Stimulated activated memory B cell treated with anti-CD40 and anti-IgM and Interleukin-4, amounts not matched to agents 10 μg/mL and 1 μg/mL and 100 μg/mL, for 72 hours (primary cell): ENCODE results near the gene NR1I3.

ENCODE experiments used
- ATAC-seq: fragments of 150-1000 bp; cut with Tn5 transposase; 2 replicates; pipeline ENCODE4 v1.10.0; 2021
- H3K27ac Mint-ChIP-seq: one replicate; pipeline ENCODE4 v1.8.0; 2022; ENCODE audit warnings: mild to moderate bottlenecking, mixed read lengths
- H3K27me3 Mint-ChIP-seq: one replicate; pipeline ENCODE4 v1.8.0; 2022; ENCODE audit warnings: mixed read lengths
- H3K36me3 Mint-ChIP-seq: one replicate; pipeline ENCODE4 v1.8.0; 2022; ENCODE audit warnings: mixed read lengths
- H3K4me1 Mint-ChIP-seq: one replicate; pipeline ENCODE4 v1.8.0; 2022; ENCODE audit warnings: mixed read lengths
- H3K4me3 Mint-ChIP-seq: one replicate; pipeline ENCODE4 v1.8.0; 2022; ENCODE audit warnings: mild to moderate bottlenecking, moderate library complexity, mixed read lengths
- H3K9me3 Mint-ChIP-seq: one replicate; pipeline ENCODE4 v1.8.0; 2022; ENCODE audit warnings: mixed read lengths

The NR1I3 gene

DNA sequence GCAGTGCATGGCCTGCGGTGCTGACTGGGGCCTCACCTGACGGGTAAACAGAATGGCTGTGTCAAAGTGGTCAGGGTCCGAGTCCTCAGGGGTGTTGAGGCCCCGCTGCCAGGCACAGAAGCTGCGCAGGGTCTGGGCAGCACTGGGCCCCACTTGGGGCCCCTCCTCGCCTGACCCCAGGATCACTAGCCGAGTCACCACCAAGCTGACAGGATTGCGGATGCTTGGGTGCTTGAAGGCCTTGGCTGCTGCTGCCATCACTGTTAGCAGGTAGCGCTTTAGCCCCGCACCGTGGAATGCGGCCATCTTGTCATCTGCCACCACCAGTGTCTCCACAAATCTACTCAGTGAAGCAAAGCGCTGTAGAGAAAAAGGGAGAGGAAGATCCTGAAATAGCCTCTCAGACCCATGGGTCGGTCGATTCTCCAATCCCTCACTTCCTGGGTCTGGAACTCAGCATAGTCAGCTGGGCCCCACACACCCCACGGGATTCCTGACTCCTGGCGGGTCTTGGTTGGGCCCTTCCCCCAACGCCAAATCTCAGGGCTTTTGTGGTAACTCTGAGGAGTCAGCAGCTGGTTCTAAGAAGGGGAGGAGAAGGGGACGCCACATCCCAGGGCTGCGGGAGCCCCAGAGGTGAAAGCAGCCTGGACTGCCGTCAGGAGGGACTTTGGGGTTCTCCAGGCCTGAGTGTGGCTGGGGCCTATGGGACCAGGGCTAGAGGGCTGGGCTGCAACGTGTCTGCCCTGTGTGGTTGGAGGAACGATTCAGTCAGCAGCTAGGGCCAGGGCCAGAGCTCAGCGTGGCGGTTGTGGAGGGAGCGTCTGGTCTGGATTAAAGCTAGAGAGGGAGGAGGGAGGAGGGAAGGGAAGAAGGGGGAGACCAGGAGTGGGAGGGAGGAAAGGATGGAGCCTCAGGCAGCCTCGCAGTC, 41.2 kb downstream of the NR1I3 start:
- H3K9me3 Mint-ChIP-seq = no peaks in the 10 kb centered on the region
- no peaks in the 10 kb centered on the region for H3K36me3 Mint-ChIP-seq
- no peaks in the 10 kb centered on the region for H3K27me3 Mint-ChIP-seq
- peaks cover 43% of the 10 kb centered on the region for H3K4me1 Mint-ChIP-seq
- peak overlapping the region; percentile 40 for H3K27ac Mint-ChIP-seq
- H3K4me3 Mint-ChIP-seq = no peak overlapping the region
- ATAC-seq = no peak

DNA sequence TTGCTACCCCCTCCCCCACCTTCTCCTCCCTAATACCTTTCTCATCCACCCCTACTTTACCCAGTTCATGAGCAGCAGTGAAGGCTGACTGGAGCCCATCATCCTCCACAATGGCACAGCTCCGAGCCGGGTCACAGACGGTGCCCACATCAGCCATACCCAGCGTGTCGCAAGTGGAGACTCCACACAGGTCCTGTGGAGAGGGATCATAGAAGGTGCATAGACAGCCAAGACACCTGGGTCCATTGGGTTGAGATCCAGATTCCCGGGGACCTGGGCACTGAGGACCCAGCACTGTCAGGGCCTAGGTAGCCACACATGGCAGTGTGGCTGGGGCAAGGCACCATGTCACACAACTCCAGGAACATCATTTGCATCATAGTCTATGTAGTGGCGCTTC, 41.9 kb downstream of the NR1I3 start:
- peak overlapping the region; percentile 40 for H3K27ac Mint-ChIP-seq

DNA sequence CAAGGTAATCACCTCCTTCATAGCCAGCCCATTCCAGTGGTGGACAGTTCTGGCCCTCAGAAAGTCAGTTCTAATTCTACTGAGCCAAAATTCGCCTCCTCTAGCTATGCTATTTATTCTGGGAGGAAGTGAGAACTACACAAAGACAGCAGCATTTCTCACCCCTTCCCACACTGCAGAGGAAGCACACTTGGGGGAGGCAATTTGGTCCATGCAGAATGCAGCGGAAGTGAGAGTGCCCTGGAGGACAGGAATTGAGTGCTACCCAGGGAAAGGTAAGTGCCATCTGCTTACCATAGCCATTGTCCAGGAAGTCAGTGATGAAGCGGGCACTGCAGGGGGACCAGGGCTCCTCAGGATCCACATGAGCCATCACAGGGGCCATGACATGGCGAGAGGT, 42.8 kb downstream of the NR1I3 start:
- Mint-ChIP-seq H3K36me3 (no peaks in the 10 kb centered on the region), H3K27me3 (no peaks in the 10 kb centered on the region), H3K4me1 (peaks cover 35% of the 10 kb centered on the region), H3K9me3 (no peaks in the 10 kb centered on the region), H3K4me3 (no peak overlapping the region), H3K27ac (peak overlapping the region; percentile 40)
- ATAC-seq = peak; percentile 78

More for the DNA sequence above, 41.9 kb downstream of the NR1I3 start:
- Mint-ChIP-seq H3K27me3 (no peaks in the 10 kb centered on the region), H3K4me1 (peaks cover 38% of the 10 kb centered on the region), H3K36me3 (no peaks in the 10 kb centered on the region), H3K4me3 (no peak overlapping the region), H3K9me3 (no peaks in the 10 kb centered on the region)
- ATAC-seq = no peak

DNA sequence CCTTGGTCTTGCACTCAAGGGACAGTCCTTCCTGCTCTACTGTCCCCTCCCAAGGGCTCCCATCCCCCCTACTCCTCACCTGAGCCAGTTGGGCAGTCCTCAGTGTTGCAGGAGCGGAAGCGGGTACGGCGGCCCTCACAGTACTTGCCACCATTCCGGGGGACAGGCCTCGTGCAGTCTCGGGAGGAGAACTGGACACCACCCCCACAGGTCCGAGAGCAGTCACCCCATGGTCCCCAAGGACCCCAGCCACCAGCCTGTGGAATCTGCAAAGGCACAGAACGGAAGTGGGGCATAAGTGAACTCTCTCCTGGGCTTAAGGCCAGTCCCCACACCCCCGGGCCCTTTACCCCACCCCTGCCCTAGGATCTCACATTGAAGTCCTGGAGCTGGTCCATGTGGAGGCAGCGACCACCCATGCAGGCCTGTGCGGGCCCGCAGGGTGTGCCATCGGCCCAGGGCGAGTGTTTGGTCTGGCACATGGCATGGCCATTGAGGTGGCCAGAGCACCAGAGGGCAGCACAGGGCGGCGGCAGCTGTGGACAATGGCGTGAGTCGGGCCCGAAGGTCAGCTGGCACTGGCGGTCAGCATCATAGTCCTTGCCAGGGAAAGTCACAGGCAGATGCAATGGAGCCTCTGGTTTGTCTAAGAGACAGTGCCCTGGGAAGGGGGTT, 44.3 kb downstream of the NR1I3 start:
- H3K4me3 Mint-ChIP-seq = no peak overlapping the region
- ATAC-seq = no peak
- no peak overlapping the region for H3K27ac Mint-ChIP-seq
- no peaks in the 10 kb centered on the region for H3K9me3 Mint-ChIP-seq
- H3K36me3 Mint-ChIP-seq = no peaks in the 10 kb centered on the region
- H3K27me3 Mint-ChIP-seq = no peaks in the 10 kb centered on the region
- peaks cover 43% of the 10 kb centered on the region for H3K4me1 Mint-ChIP-seq

DNA sequence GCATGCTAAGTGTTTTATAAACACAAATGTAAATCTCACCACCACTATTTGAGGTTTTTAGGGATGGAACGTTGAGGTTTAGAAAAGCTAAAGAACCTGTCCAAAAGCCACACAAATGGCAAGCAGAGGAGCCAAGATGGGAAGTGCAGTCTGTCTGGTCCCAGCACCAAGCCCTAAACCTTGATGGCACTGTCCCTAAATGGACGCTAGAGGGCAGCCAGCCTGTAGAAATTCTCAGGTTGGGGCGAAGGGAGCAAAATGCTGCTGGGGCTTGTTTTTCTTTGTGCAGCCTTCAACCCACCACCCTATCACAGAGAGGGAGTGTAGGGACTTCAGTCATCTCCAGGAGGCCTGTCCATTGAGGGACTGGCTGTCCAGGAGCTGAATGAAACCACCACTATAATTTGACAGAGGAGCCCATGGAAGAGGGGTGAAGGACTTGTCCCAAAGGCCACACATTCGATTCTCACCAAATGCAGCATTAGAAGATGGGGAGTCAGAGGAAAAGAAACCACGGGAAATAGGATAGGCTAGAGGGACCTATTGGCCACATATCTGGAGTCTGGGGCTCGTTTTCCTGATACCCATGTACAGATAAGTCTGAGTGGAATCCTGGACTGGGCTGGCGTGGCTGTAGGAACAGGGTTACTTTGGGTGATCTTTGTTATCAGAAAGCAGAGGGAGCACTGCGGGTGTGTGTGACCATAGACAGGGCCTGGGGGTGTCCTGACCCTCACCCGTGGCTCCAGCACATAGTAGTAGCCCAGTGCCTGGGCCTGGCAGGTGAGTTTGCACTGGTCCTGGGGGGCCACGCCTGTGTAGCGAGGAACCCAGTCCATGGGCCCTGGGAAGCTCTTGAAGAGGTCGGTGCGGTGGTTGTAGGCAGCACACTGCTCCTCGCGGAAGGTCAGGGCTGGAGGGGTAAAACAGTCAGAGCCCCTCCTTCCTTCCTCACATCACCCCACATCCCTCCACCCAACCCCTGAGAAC, 45.2 kb downstream of the NR1I3 start:
- Mint-ChIP-seq H3K36me3 (no peaks in the 10 kb centered on the region), H3K9me3 (no peaks in the 10 kb centered on the region), H3K4me3 (no peak overlapping the region), H3K27ac (peak overlapping the region; percentile 85), H3K4me1 (peaks cover 50% of the 10 kb centered on the region), H3K27me3 (no peaks in the 10 kb centered on the region)
- ATAC-seq = peak; percentile 82

DNA sequence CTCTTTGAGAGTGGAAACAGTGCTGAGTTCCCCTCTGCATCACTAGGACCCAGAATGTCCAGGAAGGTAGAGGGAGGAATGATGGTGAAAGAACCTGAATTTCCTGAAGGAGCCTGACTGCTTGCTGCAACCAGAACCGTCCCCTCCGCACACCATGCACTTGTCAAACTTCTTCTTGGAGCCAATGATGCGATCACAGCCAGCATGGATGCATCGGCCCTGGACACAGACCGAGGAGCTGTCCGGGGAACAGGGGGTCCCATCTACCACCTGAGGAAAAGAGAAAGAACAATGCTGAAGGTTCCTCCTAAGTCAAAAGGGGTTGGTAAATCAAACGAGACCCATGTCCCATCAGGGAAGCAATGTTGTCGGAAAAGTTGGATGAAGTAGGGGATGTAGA, 46.0 kb downstream of the NR1I3 start:
- Mint-ChIP-seq H3K27me3 (no peaks in the 10 kb centered on the region), H3K36me3 (no peaks in the 10 kb centered on the region), H3K9me3 (no peaks in the 10 kb centered on the region), H3K27ac (peak overlapping the region; percentile 26), H3K4me1 (peaks cover 58% of the 10 kb centered on the region), H3K4me3 (no peak overlapping the region)
- no peak for ATAC-seq

DNA sequence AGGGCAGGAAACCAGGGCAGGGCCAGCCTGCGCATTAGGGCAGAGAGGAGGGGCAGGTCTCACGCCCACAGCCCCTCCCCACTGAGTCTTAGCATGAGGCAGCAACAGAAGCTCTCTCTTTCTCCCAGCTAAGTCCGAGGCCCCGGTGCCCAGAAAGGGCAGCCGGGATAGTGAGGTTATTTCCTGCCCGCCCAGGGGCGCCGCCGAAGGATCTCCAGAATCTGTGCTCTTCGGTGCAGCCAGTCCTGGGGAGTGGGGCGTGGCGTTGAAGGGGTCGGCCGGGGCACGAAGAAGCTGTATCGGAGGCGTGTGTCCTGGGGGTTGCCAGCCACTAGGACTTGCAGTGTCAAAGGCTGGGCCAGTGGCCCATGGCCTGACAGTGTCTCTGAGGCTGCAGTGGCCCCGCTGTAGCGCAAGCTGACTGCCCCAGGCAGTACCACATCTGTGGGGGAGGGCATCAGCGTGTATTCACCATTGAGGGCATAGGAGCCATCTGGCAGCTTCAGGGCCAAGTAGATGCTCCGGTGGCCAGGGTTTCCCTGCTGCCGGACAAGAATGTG, 47.0 kb downstream of the NR1I3 start:
- ATAC-seq = no peak
- H3K27ac Mint-ChIP-seq = peak overlapping the region; percentile 57
- H3K27me3 Mint-ChIP-seq = no peaks in the 10 kb centered on the region
- no peaks in the 10 kb centered on the region for H3K36me3 Mint-ChIP-seq
- no peaks in the 10 kb centered on the region for H3K9me3 Mint-ChIP-seq
- no peak overlapping the region for H3K4me3 Mint-ChIP-seq
- H3K4me1 Mint-ChIP-seq = peaks cover 65% of the 10 kb centered on the region

DNA sequence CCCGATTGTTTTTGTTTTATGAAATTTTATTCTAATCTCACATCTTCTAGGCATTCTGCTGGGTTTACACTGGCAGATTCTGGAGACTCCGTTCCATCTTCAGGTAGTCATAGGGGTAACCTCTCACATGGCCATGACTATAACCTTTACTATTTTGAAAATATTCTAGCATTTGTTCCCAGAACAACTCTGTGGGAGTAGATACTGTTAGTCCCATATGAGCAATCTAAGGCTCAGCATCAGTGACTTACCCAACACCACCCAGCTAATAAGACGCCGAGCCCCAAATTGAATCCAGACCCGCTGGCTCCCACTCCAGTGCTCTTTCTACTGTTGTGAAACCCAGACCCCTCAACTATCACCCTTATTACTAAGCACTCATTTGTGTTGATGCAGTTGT, 49.0 kb downstream of the NR1I3 start:
- Mint-ChIP-seq H3K4me1 (peaks cover 69% of the 10 kb centered on the region), H3K36me3 (no peaks in the 10 kb centered on the region), H3K27me3 (no peaks in the 10 kb centered on the region), H3K27ac (peak overlapping the region; percentile 86), H3K4me3 (no peak overlapping the region), H3K9me3 (no peaks in the 10 kb centered on the region)
- ATAC-seq = no peak

DNA sequence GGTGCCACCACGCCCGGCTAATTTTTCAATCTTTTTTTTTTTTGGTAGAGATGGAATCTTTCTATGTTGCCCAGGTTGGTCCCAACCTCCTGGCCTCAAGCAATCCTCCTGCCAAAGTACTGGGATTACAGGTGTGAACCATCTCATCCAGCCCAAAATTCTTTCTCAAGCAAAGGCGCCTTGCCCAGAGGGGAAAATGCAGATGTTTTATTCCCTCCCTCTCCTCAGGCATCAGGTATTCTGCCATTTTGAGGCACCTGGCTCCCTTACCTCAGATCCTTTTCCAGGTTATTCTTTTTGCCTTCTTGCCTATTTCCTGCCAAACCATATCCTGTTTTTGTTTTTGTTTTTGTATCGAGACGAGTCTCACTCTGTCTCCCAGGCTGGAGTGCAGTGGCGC, 49.6 kb downstream of the NR1I3 start:
- Mint-ChIP-seq H3K27ac (peak overlapping the region; percentile 86), H3K4me1 (peaks cover 75% of the 10 kb centered on the region)
- ATAC-seq = no peak

DNA sequence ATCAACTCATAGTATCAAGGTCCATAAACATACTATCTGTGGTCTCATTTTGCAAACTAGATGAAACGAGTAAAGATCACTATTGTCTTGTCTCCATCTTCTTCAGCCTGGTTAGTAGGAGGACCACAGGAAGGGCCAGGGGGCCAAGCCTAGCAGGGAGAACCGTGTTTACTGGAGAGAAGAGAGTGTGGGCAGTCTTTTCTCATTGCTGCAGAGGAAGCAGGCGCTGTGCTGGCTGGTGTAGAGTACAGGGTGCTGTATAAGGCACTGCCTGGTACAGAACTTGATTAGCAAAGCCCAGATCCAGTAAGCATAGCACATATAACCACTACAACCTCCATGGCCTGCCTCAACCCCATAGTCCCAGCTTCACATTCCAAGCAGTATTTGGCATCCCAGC, 50.7 kb downstream of the NR1I3 start:
- Mint-ChIP-seq H3K4me1 (peaks cover 76% of the 10 kb centered on the region), H3K27ac (peak overlapping the region; percentile 86), H3K27me3 (no peaks in the 10 kb centered on the region), H3K9me3 (no peaks in the 10 kb centered on the region), H3K36me3 (no peaks in the 10 kb centered on the region), H3K4me3 (no peak overlapping the region)
- no peak for ATAC-seq

More for the DNA sequence above, 49.6 kb downstream of the NR1I3 start:
- Mint-ChIP-seq H3K27me3 (no peaks in the 10 kb centered on the region), H3K9me3 (no peaks in the 10 kb centered on the region), H3K4me3 (no peak overlapping the region), H3K36me3 (no peaks in the 10 kb centered on the region)

DNA sequence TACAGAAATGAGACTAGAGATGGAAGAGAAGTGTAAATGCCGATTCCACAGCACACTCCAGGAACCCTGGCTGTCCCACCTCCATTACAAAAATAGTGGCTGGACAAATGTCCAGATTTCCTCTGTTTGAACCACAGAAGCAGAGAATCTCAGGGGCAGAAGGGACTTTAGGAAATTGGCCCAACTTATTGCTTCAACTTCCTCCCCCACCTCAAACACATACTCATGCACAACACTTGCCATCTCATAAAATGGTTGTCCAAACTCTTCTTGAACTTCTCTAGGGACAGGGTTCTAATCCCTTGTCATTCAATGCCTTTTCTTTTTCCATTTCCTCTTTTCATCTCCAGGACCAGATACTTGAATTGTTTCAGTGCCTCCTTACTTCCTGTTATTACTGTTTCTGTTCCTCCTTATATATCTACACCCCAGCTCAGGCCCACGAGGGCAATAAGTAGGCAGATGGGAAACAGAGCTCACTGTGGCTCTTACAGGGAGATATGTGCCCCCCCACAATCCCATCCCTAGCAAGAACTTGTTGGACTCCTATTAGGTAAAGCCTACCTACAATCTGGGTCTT, 52.2 kb downstream of the NR1I3 start:
- no peaks in the 10 kb centered on the region for H3K36me3 Mint-ChIP-seq
- H3K27me3 Mint-ChIP-seq = no peaks in the 10 kb centered on the region
- H3K27ac Mint-ChIP-seq = peak overlapping the region; percentile 86
- ATAC-seq = peak; percentile 87
- H3K4me3 Mint-ChIP-seq = peak overlapping the region; percentile 7
- H3K4me1 Mint-ChIP-seq = peaks cover 81% of the 10 kb centered on the region
- H3K9me3 Mint-ChIP-seq = no peaks in the 10 kb centered on the region

DNA sequence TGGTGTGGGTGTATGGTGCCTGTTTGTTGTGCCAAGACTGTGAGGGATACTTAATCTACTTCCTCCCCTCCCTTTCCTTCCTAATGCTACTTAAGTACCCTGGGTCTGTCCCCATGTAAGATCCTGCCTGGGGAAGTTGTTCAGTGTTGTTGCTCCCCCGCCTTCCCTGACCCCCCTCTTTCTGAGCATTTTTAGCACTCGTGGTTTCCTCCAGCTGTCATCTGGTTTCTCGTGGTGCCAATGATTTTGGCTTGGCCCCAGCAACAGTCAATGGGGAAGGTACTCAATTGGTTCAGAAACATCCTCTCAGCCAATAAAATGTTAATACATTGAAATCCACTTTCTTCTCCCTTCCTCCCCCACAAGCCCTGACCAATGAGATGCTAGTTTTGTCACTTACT, 52.7 kb downstream of the NR1I3 start:
- Mint-ChIP-seq H3K9me3 (no peaks in the 10 kb centered on the region), H3K4me3 (peak overlapping the region; percentile 17), H3K27ac (peak overlapping the region; percentile 86), H3K27me3 (no peaks in the 10 kb centered on the region), H3K36me3 (no peaks in the 10 kb centered on the region), H3K4me1 (peaks cover 81% of the 10 kb centered on the region)
- ATAC-seq = peak; percentile 86

DNA sequence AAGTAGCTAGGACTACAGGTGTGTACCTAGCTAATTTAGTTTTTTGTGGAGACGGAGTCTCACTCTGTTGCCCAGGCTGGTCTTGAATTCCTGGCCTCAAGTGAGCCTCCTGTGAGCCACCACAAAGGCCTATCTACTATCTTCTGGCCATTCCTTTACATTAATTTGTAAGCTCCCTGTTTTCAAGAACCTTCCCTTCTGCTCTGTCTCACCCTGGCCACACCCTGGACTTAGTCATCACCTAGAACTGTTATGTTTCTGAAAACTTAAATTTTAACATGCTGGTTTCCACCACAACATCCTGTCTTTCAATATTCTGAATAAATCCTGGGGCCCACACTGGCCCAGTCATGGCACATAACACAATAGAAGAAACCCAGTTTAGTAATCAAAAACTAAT, 55.8 kb downstream of the NR1I3 start:
- H3K4me3 Mint-ChIP-seq = no peak overlapping the region
- H3K27ac Mint-ChIP-seq = peak overlapping the region; percentile 86
- no peaks in the 10 kb centered on the region for H3K9me3 Mint-ChIP-seq
- peaks cover 67% of the 10 kb centered on the region for H3K4me1 Mint-ChIP-seq
- no peaks in the 10 kb centered on the region for H3K27me3 Mint-ChIP-seq
- ATAC-seq = peak; percentile 50
- H3K36me3 Mint-ChIP-seq = no peaks in the 10 kb centered on the region

DNA sequence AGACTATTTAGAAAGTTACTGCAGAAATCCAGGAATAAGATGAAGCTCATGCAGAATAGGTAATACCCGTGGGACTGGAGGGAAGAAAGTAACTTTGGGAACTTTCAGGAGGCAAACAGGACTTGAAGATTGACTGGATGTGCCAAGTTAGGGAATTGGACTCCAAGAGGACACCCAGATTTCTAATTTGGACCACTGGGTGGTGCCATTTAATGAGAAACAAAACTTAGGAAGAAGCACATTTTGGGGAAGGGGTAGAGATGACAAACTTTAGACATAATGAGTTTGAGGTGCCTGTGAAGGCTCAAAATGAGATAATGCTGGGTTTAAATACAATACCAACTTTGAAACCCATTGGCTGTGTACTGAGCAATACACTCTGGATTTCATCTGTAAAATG, 57.4 kb downstream of the NR1I3 start:
- Mint-ChIP-seq H3K4me3 (no peak overlapping the region), H3K9me3 (no peaks in the 10 kb centered on the region), H3K4me1 (peaks cover 62% of the 10 kb centered on the region), H3K36me3 (peaks cover 2% of the 10 kb centered on the region), H3K27me3 (no peaks in the 10 kb centered on the region), H3K27ac (peak overlapping the region; percentile 57)
- no peak for ATAC-seq
